Measurements from ENCODE around the gene CDK5RAP2.

The CDK5RAP2 gene

DNA sequence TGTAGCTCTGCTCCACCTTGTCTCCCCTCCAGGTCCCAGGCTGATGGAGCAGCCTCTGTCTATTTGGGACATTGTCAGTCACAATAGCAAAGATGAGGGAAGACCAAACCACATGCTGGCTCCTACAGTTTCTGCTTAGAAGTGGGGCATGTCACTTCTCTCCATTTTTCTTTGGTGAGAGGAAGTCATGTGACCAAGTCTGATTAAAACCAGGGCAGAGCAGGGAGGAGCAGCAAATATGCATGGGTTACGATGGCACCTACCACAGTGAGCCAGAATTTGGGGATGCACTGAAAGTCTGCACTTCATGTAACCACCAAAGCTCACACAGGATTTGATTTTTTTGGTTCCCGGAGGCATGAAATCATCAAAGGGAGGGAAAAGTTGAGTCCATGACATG lies 234.6 kb downstream of the CDK5RAP2 start:
- no peak for DNase-seq (ENCODE audit: low read depth)

DNA sequence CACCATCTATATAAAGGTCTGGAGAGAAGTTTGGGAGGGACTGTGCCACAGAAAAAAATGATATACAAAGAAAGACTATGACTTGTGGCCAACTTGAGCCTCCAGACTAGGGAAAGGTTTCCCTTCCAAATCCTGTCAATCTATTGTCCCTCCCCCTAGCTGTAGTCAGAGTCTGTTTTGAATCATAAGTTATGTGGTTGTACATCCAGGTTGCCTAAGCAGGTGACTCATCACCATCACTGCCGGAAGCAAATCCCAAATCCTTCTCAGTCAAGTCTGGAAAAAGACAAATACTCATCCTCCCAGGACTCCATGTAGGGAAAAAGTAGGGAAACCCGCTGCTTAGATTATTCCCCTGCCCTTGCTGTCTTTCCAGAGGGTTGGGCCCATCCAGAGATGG lies 235.7 kb downstream of the CDK5RAP2 start:
- DNase-seq (ENCODE audit: low read depth), result peak; percentile 61

DNA sequence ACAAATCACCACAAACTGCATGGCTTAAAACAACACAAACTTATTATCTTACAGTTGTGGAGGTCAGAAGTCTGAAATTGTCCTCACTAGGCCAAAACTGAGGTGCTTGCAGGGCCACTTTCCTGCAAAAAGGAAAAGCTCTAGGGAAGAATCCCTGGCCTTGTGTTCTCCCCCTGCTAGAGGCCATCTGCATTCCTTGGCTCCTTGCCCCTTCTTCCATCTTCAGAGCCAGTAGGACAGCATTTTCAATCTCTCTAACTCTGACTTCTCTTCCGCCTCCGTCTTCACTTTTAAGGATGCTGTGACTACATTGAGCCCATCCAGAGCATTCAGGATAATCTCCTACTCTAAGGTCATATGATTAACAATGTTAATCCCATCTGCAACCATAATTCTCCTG lies 236.6 kb downstream of the CDK5RAP2 start:
- DNase-seq (ENCODE audit: low read depth), result no peak
